ENCODE data around the gene DNAH14.

- no peak for TF ChIP-seq CTCF (IDR thresholded peaks at IDR 0.05)
- TF ChIP-seq REST (IDR thresholded peaks at IDR 0.05; ENCODE audit: insufficient read depth in 1 of 2, low read depth in 2 of 2, low read length in 1 of 2) = no peak
- no peak for TF ChIP-seq POLR2AphosphoS5 (IDR thresholded peaks at IDR 0.05; ENCODE audit: low read depth, low read length)
These were observed 294.8 kb downstream of the DNAH14 start for GRCh38 chr1:225224287-225224686.

Measured in Panc1 (cell line).